ENCODE data around the gene FBXO47.
A peak's percentile ranks its signal among the peaks of the same experiment; 100 is the strongest.

Gene FBXO47

GRCh38 chr17:38905375-38905774, 61.8 kb downstream of the FBXO47 start:
- no peak for DNase-seq (ENCODE audit: low read depth, low spot score)

DNA sequence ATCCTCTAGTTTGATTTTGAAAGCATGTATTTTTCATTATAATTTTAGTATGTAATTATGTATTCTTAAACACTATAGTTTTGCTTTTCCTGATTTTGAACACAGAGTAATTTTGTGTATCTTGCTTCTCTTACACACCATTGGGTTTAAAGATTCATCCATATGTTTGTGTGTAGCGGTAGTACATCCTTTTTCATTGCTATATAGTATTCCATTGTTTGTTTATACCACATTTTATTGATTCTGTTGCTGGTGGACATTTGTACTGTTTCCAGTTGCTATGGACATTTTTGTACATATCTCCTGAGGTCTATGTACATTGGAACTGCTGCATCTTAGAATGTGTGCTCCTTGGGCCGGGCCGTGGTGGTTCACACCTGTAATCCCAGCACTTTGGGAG, 62.3 kb downstream of the FBXO47 start:
- DNase-seq (ENCODE audit: low read depth, low spot score) = no peak

DNA sequence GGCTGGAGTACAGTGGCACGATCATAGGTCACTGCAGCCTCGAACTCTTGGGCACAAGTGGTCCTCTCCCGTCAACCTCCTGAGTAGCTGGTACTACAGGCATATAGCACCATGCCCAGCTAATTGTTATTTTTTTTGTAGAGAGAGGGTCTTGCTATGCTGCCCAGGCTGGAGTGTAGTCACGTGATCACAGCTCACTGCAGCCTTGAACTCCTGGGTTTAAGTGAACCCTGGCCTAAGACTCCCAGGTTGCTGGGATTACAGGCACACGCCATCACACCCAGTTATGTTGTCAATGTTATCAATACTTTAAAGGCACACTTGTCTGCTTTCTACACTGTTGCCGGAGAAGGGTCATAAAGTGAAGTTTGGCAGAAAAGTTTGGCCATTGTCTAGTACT, 63.8 kb downstream of the FBXO47 start:
- no peak for DNase-seq (ENCODE audit: low read depth, low spot score)

DNA sequence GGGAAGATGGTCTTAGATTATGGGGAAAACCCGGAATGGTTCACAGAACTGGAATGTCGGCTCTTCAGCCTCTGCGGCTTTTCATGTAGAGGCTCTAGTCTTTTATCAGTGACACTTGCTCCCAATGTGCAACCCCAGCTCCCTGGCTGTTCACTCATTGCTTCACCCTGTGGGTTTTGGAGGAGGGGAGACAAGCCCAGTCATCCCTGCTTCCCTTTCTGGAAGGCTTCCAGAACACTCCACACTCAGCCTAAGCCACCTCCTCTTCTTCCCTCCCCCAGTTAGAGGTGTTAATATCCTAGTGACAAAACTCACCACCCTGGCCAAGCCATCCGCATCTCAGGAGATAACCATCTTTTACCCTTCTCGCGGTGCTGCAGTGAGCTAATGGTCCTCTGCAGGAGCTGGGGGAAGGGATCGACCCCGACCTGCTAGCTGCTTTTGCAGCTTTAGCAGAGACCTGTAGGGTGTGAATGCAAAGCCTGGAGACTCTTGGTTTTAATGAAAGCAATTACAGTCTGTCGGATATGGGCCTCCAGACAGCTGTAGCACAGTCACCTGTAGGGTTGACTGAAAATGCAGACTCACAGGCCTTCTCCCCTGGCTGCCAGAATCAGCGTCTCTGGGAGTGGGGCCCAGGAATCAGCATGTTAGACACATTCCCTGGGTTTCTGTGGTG, 66.1 kb downstream of the FBXO47 start:
- DNase-seq (ENCODE audit: low read depth, low spot score) = no peak

- DNase-seq (ENCODE audit: low read depth, low spot score) = no peak
Observed at GRCh38 chr17:38899421-38899820, 67.8 kb downstream of the FBXO47 start.

DNA sequence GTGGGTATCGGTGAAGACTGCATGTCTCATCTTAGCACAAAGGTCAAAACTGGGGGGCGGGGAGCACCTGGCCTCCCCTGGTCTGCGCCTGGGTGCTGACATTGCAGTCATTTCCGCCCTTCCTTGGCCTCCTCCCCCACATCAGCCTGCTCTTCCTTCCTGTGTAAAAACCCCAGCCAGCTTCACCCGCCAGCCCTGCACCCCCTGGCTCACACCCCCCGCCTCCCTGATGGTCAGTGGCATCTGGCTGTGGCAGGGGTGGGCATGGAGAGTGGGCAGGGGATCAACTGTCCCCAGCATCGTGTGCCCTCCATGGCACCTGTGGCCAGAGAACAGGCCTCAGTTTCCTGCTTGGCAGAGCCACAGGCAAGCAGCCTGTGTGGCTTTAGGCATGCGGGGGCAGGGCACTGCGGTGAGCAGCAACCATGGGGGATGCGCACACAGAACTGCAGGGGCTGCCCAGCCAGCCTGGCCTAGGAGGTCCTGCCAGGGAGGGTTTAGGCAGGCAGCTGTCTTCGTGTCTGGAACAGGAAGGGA, 68.3 kb downstream of the FBXO47 start:
- peak; percentile 73 for DNase-seq (ENCODE audit: low read depth, low spot score)

DNA sequence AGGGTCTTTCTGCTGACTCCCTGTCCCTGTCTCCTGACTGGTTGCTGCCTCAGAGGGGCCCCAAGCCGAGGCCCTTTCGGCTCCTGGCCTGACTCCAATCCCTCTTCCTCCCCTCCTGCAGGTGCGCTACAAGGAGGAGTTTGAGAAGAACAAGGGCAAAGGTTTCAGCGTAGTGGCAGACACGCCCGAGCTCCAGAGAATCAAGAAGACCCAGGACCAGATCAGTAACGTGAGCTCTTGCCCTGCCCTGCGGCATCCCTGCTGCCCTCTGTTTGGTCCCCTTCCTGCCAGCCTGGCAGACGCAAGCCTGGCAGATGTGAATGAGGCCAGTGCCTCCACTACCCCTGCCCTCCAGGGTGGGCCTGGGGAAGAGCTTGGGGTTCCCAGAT, 68.9 kb downstream of the FBXO47 start:
- DNase-seq (ENCODE audit: low read depth, low spot score) = no peak

DNA sequence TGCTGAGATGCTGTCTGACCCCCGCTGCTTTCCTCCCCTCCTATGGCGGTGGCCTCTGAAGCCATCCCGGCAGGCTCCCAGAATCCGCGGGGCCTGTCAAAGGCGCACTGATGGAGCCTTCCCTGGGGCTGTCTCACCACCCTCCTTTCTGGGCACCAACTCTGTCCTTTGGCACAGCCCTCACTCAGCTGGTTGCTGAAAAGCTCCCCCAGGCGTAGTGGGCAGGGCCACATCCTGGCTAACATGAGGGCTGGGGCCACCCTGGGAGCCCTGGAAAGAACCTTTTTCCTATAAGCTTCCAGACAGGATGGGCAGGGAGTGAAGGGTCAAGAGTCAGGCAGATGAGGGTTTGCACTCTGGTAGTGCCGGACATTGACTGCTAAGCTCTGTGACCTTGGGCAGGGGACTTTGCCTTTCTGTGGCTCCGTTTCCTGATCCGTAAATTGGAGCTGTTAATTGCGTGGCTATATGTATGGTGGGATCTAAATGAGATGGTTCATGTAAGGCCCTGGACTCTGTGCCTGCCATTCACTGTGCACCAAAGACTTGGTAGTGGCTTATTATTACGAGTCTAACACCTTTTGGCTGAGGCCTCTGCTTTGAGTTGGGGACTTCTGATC, 69.4 kb downstream of the FBXO47 start:
- no peak for DNase-seq (ENCODE audit: low read depth, low spot score)

GRCh38 chr17:38897176-38897575, 70.0 kb downstream of the FBXO47 start:
- DNase-seq (ENCODE audit: low read depth, low spot score) = no peak

- no peak for DNase-seq (ENCODE audit: low read depth, low spot score)
Observed at GRCh38 chr17:38896346-38896954, 70.8 kb downstream of the FBXO47 start.

- no peak for DNase-seq (ENCODE audit: low read depth, low spot score)
Observed at GRCh38 chr17:38894276-38894675, 72.9 kb downstream of the FBXO47 start.

DNA sequence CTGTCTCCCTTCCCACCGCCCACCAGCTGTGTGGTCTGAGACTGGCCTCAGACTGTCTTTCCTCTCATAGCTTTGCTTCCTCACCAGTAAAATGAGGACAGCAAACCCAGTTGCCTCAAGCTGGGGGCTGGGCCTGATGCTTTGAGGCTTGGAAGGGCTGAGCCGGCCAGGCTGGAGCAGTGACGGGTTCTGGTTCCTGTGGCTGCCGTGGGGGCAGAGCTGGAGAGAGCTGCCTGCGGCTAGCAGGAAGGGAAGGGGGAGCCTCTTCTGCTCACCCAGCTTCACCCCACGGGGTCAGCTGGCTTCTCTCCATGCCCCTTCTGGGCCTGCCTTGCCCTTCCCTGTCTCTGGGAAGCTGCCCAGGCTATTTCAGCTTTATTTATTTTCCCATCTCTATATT, 73.6 kb downstream of the FBXO47 start:
- DNase-seq (ENCODE audit: low read depth, low spot score) = no peak

DNA sequence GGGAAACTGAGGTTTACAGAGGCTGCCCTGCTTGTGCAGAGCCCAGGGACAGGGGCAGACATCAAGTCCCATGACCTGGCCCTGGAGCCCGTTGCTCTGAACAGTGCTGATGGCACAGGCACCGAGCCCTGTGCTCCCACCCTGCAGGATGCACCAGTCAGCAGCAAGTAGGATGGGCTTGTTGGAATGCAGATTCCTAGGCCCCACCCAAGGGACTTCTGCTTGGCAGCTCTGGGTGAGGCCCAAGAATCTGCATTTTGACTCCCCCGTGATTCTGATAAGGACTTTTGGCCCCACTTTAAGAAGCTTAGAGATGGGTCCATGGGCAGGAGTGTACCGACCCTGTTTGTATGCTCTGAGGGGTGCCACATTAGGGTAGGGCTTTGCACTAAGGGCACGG, 74.1 kb downstream of the FBXO47 start:
- no peak for DNase-seq (ENCODE audit: low read depth, low spot score)

GRCh38 chr17:38892620-38893019, 74.6 kb downstream of the FBXO47 start:
- DNase-seq (ENCODE audit: low read depth, low spot score) = no peak

- no peak for DNase-seq (ENCODE audit: low read depth, low spot score)
Observed at GRCh38 chr17:38892083-38892482, 75.1 kb downstream of the FBXO47 start.

DNA sequence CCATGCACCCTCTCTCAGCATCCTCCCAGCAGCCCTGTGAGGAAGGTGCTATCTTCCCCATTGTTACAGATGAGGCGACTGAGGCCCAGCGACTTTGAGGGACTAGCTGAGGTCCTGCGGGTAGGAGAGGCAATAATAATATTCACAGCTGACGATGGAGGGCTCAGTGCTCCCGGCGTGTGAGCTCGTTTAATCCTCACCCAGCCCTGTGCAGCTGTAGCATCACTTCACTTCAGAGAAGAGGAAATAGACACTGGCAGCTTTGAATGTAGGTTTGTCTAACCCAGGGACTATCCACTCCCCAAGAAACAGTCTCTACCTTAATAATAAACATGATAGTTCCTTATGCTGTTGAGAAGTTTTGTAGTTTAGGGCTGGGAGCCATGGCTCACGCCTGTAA, 75.8 kb downstream of the FBXO47 start:
- DNase-seq (ENCODE audit: low read depth, low spot score) = no peak

GRCh38 chr17:38890410-38890746, 76.8 kb downstream of the FBXO47 start:
- no peak for DNase-seq (ENCODE audit: low read depth, low spot score)

DNA sequence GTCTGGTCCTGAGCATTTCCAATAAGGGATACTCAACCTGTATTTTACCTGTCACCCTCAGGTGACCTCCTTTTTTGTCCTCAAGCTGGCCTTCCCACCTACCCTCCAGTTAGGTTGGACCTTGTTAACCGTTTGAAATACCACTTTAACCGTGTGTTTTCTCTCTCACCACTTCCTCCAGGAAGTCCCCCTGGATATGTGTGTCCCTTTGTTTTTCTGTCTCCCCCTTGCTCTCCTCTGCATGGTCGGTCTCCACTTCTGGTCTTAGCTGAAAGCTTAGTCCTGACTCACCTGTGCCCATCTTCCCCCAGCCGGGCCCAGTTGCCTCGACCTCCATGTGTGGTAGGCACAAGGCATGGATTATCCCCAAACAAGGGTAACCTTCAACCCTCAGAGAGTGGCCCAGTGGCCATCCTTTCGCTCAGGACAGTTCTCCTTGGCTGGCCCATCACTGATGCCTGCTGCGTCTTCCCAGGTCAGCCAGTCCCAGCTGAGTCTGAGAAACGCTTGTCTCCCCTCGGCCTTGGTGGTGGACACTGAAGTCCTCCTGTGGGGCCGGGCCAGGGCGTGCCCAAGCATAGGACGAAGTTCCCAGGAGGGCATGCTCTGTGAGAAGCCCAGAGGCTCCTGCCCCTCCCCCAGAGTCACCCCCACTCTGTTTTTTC, 77.3 kb downstream of the FBXO47 start:
- DNase-seq (ENCODE audit: low read depth, low spot score) = no peak

DNA sequence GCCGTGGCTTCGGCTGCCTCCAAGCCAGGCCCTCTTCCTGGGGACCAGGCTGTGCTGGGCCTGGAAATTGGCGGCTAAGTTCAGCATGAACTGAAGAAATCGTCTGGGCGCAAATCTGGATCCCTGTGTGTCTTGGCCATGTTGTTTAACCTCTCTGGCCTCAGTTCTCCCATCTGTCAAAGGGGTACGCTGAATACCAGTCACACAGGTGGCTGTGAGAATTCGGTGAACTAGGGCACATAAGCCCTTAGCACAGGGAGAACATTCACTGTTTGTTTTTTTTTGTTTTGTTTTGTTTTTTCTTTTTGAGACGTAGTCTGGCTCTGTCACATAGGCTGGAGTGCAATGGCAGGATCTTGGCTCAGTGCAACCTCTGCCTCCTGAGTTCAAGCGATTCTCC, 78.4 kb downstream of the FBXO47 start:
- DNase-seq (ENCODE audit: low read depth, low spot score) = no peak

DNA sequence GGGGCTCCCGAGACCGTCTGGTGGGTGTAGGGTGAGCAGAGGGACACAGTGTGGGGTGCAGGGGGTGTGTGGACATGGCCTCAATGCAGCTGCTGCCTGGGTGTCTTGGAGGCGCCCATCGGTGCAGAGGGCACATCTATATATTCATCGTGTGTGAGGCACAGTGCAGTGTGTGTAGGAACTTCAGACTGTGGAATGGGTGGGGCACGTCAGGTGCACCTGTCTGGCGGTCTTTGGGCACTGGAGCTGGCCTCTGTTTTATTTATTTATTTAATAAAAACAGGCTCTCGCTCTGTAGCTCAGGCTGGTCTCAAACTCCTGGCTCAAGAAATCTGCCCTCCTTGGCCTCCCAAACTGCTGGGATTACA, 80.6 kb downstream of the FBXO47 start:
- no peak for DNase-seq (ENCODE audit: low read depth, low spot score)

Measured in activated CD4-positive, CD25-positive, alpha-beta regulatory T cell treated with anti-CD3 and anti-CD28 coated beads, Interleukin-2, amount 50 U/mL, for 16 hours (primary cell).